H1 (cell line): ENCODE results near the gene CAV1. TPM values are rescaled to one million over a fixed set of nuclear protein-coding genes. Genes with fewer than 3 reads are reported as not detected.

Source experiments
- ASH2L ChIP-seq: fragments of 200-600, 300-600 bp; sonication (generic); IDR thresholded peaks from one replicate; pipeline ENCODE4 v1.7.1; 2017; ENCODE audit warnings: low read length
- BRCA1 ChIP-seq: IDR thresholded peaks from 2 replicates; pipeline ENCODE4 v1.6.1; 2012; ENCODE audit warnings: low read depth, low read length, improper control_type of control experiment
- CBX8 ChIP-seq: fragments of 300-800, 300-1000 bp; sonication (generic); IDR thresholded peaks from 2 replicates; pipeline ENCODE4 v1.7.1; 2016; ENCODE audit warnings: low read depth, low read length, borderline replicate concordance
- CREB1 ChIP-seq: IDR thresholded peaks from 2 replicates; pipeline ENCODE4 v1.6.1; 2012; ENCODE audit warnings: inconsistent platforms
- MAX ChIP-seq: IDR thresholded peaks from 2 replicates; pipeline ENCODE4 v1.6.1; 2012; ENCODE audit warnings: inconsistent platforms
- RBBP5 ChIP-seq: IDR thresholded peaks from 2 replicates; pipeline ENCODE4 v1.7.1; 2012; ENCODE audit warnings: low read depth, mild to moderate bottlenecking, inconsistent platforms, low read length, moderate library complexity, borderline replicate concordance
- USF2 ChIP-seq: IDR thresholded peaks from 2 replicates; pipeline ENCODE4 v1.6.1; 2011; ENCODE audit warnings: low read length, improper control_type of control experiment
- polyA plus RNA-seq, 7 experiments: library from polyadenylated mRNA; depleted of rRNA in 3 of 7; stranded (reverse) in 5 of 7; unstranded in 2 of 7; fragments of >200 nt in 5 of 7; fragments of 200-250 nt in 2 of 7; gene quantifications; 1 replicate in 5 of 7; 2 replicates in 1 of 7; 4 replicates in 1 of 7; pipeline versions ENCODE4 v1.2.1 to v1.2.3, GENCODE V29; 2011 to 2013; ENCODE audit warnings: missing spikeins in 2 of 7, mixed read lengths in 2 of 7
- total RNA-seq: library from RNA; stranded (reverse); fragmentation: NEBNext Ultra II Directional; extraction: Animal tissue kit (Norgen Biotek cat#: 25700); gene quantifications from 2 replicates; pipeline ENCODE4 v1.2.1, GENCODE V29; 2021

Gene CAV1
- total and polyA plus RNA-seq, 2 of the 8 experiments (the other 6 are each of a cell fraction or from before 2014, with no cell fraction given), result 16.3 to 21.8 TPM

GRCh38 chr7:116535416-116535815, 10.6 kb downstream of the CAV1 start (continued):
- TF ChIP-seq USF2 (no peak), CREB1 (no peak), RBBP5 (no peak), MAX (no peak), BRCA1 (no peak), CBX8 (no peak), ASH2L (no peak)
